Body of pancreas (tissue), 4 donors: Measurements from ENCODE around the gene ZCCHC4.

Source experiments
- POLR2A ChIP-seq, 3 donors: fragments of 450-650 bp; IDR thresholded peaks; one replicate each; pipeline ENCODE4 v1.6.1; 2016; ENCODE audit warnings: antibody characterized with exemption in 3 of 3, mild to moderate bottlenecking in 2 of 3
- TF ChIP-seq, protein P1 (sequence below), 7 experiments: fragments of 450-650 bp in 4 of 7; fragments of 200-600 bp in 3 of 7; sonication (generic) in 3 of 7; IDR thresholded peaks; one replicate each; pipeline ENCODE4 v1.5.1; 2016 to 2019; ENCODE audit warnings: antibody characterized with exemption in 7 of 7

DNA sequence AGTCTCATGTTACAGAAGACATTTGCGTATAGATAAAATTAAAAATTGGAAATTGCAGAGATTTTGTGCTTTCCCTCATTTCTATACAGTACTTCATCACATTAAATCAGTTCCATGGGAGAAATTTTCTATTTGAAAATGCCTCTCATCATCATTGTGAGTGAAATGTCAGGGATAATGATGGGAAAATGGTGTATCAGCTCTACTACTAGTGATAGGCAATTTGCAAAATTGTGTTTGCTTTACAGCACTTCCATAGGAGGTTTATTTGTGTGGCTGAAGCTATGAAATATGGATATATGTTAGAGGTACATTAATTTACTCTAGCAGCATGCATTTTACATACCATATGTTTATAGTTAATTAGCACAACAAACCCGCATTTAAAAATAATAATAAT is 43.5 kb downstream of the ZCCHC4 start:
- TF ChIP-seq, protein P1, sequence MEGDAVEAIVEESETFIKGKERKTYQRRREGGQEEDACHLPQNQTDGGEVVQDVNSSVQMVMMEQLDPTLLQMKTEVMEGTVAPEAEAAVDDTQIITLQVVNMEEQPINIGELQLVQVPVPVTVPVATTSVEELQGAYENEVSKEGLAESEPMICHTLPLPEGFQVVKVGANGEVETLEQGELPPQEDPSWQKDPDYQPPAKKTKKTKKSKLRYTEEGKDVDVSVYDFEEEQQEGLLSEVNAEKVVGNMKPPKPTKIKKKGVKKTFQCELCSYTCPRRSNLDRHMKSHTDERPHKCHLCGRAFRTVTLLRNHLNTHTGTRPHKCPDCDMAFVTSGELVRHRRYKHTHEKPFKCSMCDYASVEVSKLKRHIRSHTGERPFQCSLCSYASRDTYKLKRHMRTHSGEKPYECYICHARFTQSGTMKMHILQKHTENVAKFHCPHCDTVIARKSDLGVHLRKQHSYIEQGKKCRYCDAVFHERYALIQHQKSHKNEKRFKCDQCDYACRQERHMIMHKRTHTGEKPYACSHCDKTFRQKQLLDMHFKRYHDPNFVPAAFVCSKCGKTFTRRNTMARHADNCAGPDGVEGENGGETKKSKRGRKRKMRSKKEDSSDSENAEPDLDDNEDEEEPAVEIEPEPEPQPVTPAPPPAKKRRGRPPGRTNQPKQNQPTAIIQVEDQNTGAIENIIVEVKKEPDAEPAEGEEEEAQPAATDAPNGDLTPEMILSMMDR (IDR thresholded peaks at IDR 0.05) = no peak
- no peak for TF ChIP-seq POLR2A (IDR thresholded peaks at IDR 0.05)
